GM12892 (cell line): ENCODE measurements around the gene BRAT1.

Experiments used
- POLR2A ChIP-seq: IDR thresholded peaks from 2 replicates; pipeline ENCODE4 v1.6.1; 2011; ENCODE audit warnings: low read depth, low read length, control low read depth
- POLR2AphosphoS5 ChIP-seq: IDR thresholded peaks from 2 replicates; pipeline ENCODE4 v1.6.1; 2011; ENCODE audit warnings: low read depth, low read length, control low read depth

DNA sequence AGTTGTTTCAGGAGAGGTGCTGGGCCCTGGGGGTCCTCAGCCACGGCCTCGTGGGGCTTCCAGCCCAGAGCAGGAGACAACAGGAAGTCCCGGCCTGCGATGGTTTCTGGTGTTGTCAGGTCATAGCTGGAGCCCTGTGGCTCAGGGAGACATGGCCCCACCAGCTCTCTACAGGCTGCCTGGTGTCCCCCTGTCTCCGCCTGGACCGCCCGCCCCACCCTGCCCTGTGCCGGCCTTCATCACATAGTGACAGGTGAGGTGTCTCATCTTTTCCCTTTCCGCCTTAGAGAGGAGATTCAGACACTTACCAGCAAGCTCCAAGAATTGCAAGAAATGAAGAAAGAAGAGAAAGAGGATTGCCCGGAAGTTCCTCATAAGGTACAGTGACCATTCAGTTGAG lies 39.3 kb upstream of the BRAT1 start:
- TF ChIP-seq POLR2A (no peak), POLR2AphosphoS5 (no peak)
